GM12878 (cell line): ENCODE measurements around the gene PPP1CA. TPM values are rescaled to one million over a fixed set of nuclear protein-coding genes. Genes with fewer than 3 reads are reported as not detected.

Experiments used
- ATAC-seq: fragments of 200-7000 bp; cut with Tn5 transposase; 3 replicates; pipeline ENCODE4 v1.9.1; 2020; ENCODE audit warnings: mild to moderate bottlenecking, moderate library complexity
- BruUV-seq: library from RNA; stranded (reverse); fragments of 400-500 nt; replicated peaks from 2 replicates; lab custom pipeline; 2021; lab: Mats Ljungman, UMichigan
- CTCF ChIA-PET: fragments of 300-600 bp; sonication (Branson Sonifier 250); formaldehyde crosslinking; extraction: SDS; loops from one replicate; lab custom pipeline; 2021; ENCODE audit warnings: inconsistent platforms; lab: Yijun Ruan, JAX
- POLR2A ChIA-PET: fragments of 350-600 bp; formaldehyde crosslinking; extraction: SDS; loops from one replicate; lab custom pipeline; 2021; ENCODE audit warnings: inconsistent platforms; lab: Charles Lee
- RAD21 ChIA-PET: fragments of 300-600 bp; sonication (Branson Sonifier 250); formaldehyde crosslinking; loops from one replicate; lab custom pipeline; 2023; ENCODE audit warnings: antibody characterized with exemption; ENCODE audit not compliant: unreplicated experiment; lab: Charles Lee
- SMC1A ChIA-PET: fragments of 300-600 bp; sonication (Branson Sonifier 250); formaldehyde crosslinking; loops from one replicate; lab custom pipeline; 2023; ENCODE audit not compliant: unreplicated experiment, uncharacterized antibody; lab: Charles Lee
- DNase-seq: peaks from one replicate; pipeline ENCODE4 v3.0.0-alpha.2; 2011; ENCODE audit warnings: low read depth, low spot score
- FAIRE-seq: peaks from 3 replicates; lab custom pipeline; 2011; peaks lifted over from hg19 to GRCh38; lab: Jason Lieb, UNC
- H2AFZ ChIP-seq: 2 replicates; pipeline ENCODE4 v1.6.0; 2011; ENCODE audit warnings: low read depth, low read length, control low read depth; ENCODE audit not compliant: control insufficient read depth
- H3K27ac ChIP-seq: 2 replicates; pipeline ENCODE4 v1.5.1; 2011; ENCODE audit warnings: control low read depth; ENCODE audit not compliant: control insufficient read depth, insufficient read depth
- H3K27me3 ChIP-seq, 2 experiments: replicated peaks in 1 of 2; 2 replicates each; pipeline versions ENCODE4 v1.6.0 to v1.6.1; 2011; ENCODE audit warnings: low read length in 1 of 2; ENCODE audit not compliant: control insufficient read depth in 2 of 2, insufficient read depth in 2 of 2
- H3K36me3 ChIP-seq, 2 experiments: 2 replicates each; pipeline ENCODE4 v1.5.1; 2011; ENCODE audit warnings: low read length in 1 of 2; ENCODE audit not compliant: control insufficient read depth in 2 of 2, insufficient read depth in 2 of 2
- H3K4me1 ChIP-seq: 2 replicates; pipeline ENCODE4 v1.6.1; 2011; ENCODE audit warnings: mild to moderate bottlenecking, low read length, moderate library complexity, mixed read lengths; ENCODE audit not compliant: control insufficient read depth, insufficient read depth
- H3K4me2 ChIP-seq: 2 replicates; pipeline ENCODE4 v1.6.0; 2011; ENCODE audit warnings: control low read depth; ENCODE audit not compliant: control insufficient read depth, insufficient read depth
- H3K4me3 ChIP-seq: fragments of 200-600 bp; sonication (generic); 2 replicates; pipeline ENCODE4 v1.5.1; 2016
- H3K79me2 ChIP-seq: 2 replicates; pipeline ENCODE4 v1.6.0; 2011; ENCODE audit warnings: low read length; ENCODE audit not compliant: control insufficient read depth, insufficient read depth
- H3K9ac ChIP-seq: 2 replicates; pipeline ENCODE4 v1.8.0; 2011; ENCODE audit warnings: low read length, control low read depth, mixed read lengths; ENCODE audit not compliant: control insufficient read depth, insufficient read depth
- H3K9me3 ChIP-seq: replicated peaks from 3 replicates; pipeline ENCODE4 v1.5.1; 2011; ENCODE audit warnings: mild to moderate bottlenecking, low read length; ENCODE audit not compliant: control insufficient read depth, insufficient read depth
- H4K20me1 ChIP-seq: 2 replicates; pipeline ENCODE4 v1.6.0; 2011; ENCODE audit not compliant: control insufficient read depth, insufficient read depth
- CBX5 ChIP-seq: sonication (generic); IDR thresholded peaks from 2 replicates; pipeline ENCODE4 v1.6.1; 2016; ENCODE audit warnings: low read depth, moderate library complexity, mild to moderate bottlenecking, inconsistent platforms
- CHD2 ChIP-seq: IDR thresholded peaks from 2 replicates; pipeline ENCODE4 v1.6.1; 2011; ENCODE audit warnings: low read depth, low read length, improper control_type of control experiment, borderline replicate concordance
- HDAC6 ChIP-seq: fragments of 200-600 bp; sonication (generic); IDR thresholded peaks from one replicate; pipeline ENCODE4 v1.8.0; 2017; ENCODE audit warnings: antibody characterized with exemption; ENCODE audit not compliant: unreplicated experiment
- JUND ChIP-seq: IDR thresholded peaks from 2 replicates; pipeline ENCODE4 v1.6.1; 2012; ENCODE audit warnings: low read depth, mild to moderate bottlenecking, low read length, improper control_type of control experiment, moderate library complexity
- MYC ChIP-seq: IDR thresholded peaks from 2 replicates; pipeline ENCODE4 v1.6.1; 2011; ENCODE audit warnings: mild to moderate bottlenecking, low read length, moderate library complexity, inconsistent platforms; ENCODE audit not compliant: insufficient read depth, insufficient replicate concordance, insufficient read length, severe bottlenecking
- NRF1 ChIP-seq: conservative IDR thresholded peaks from 2 replicates; pipeline ENCODE4 v1.6.1; 2011; ENCODE audit warnings: mild to moderate bottlenecking, low read depth, low read length, improper control_type of control experiment
- PAX8 ChIP-seq: fragments of 450-650 bp; IDR thresholded peaks from 2 replicates; pipeline ENCODE4 v1.6.1; 2017; ENCODE audit warnings: mild to moderate bottlenecking, moderate library complexity
- PML ChIP-seq: IDR thresholded peaks from 2 replicates; pipeline ENCODE4 v1.6.1; 2012; ENCODE audit warnings: low read length, inconsistent platforms
- POU2F2 ChIP-seq: IDR thresholded peaks from 3 replicates; pipeline ENCODE4 v1.6.1; 2011; ENCODE audit warnings: low read depth, mild to moderate bottlenecking, low read length, borderline replicate concordance
- STAT3 ChIP-seq: IDR thresholded peaks from 2 replicates; pipeline ENCODE4 v1.6.1; 2011; ENCODE audit warnings: low read depth, low read length, improper control_type of control experiment
- TARDBP ChIP-seq: IDR thresholded peaks from 2 replicates; pipeline ENCODE4 v1.6.1; 2016; ENCODE audit warnings: borderline replicate concordance
- ZBED1 ChIP-seq: IDR thresholded peaks from 2 replicates; pipeline ENCODE4 v1.6.1; 2016; ENCODE audit warnings: borderline replicate concordance
- ZNF217 ChIP-seq: fragments of 450-650 bp; IDR thresholded peaks from 2 replicates; pipeline ENCODE4 v1.6.1; 2017; ENCODE audit warnings: antibody characterized with exemption, mild to moderate bottlenecking
- ZZZ3 ChIP-seq: IDR thresholded peaks from 2 replicates; pipeline ENCODE4 v1.6.1; 2011; ENCODE audit warnings: low read depth; ENCODE audit not compliant: control insufficient read depth, insufficient read length
- WGBS: methylation state at CpG from one replicate; pipeline ENCODE4 v1.1.6; 2016; ENCODE audit warnings: low lambda C conversion rate; ENCODE audit not compliant: insufficient replicate concordance, insufficient coverage; ENCODE audit errors: missing lambda C conversion rate; 5-methylcytosine and 5-hydroxymethylcytosine counted together
- in situ Hi-C: fragments of 300-500 bp; cut with MboI; formaldehyde crosslinking; loops from 9 replicates; pipeline ENCODE4 v1.14.3; 2018; ENCODE audit warnings: mixed read lengths
- intact Hi-C: fragments of 100-400 bp; cut with micrococcal nuclease; formaldehyde crosslinking; loops from one replicate; pipeline ENCODE4 v1.14.2; 2022; ENCODE audit not compliant: unreplicated experiment
- polyA plus RNA-seq, 11 experiments: library from polyadenylated mRNA; depleted of rRNA in 4 of 11; unstranded in 6 of 11; stranded (reverse) in 5 of 11; fragments of >200 nt; fragmentation: Nextera tagmentation in 4 of 11; fragmentation: Illumina TruSeq in 1 of 11; extraction: Ambion mirVana in 4 of 11; extraction: Trizol in 1 of 11; gene quantifications; 1 replicate in 1 of 11; 2 replicates in 10 of 11; pipeline versions ENCODE4 v1.2.1 to v1.2.3, GENCODE V29; 2011 to 2016; ENCODE audit warnings: inconsistent platforms in 2 of 11, missing spikeins in 2 of 11, low read depth in 1 of 11
- total RNA-seq, 4 experiments: library from RNA; depleted of rRNA in 3 of 4; stranded (reverse); fragments of >200 nt in 3 of 4; fragmentation: Illumina TruSeq in 1 of 4; extraction: Trizol in 1 of 4; gene quantifications; 2 replicates each; pipeline versions ENCODE4 v1.2.1 to v1.2.3, GENCODE V29; 2013 to 2021
- TF ChIP-seq, protein P1 (sequence below): fragments of 150-350 bp; IDR thresholded peaks from 2 replicates; pipeline ENCODE4 v1.6.1; 2014; ENCODE audit warnings: mild to moderate bottlenecking, low read depth, low read length
- TF ChIP-seq, protein P2 (sequence below): IDR thresholded peaks from 2 replicates; pipeline ENCODE4 v1.6.1; 2012; ENCODE audit warnings: mild to moderate bottlenecking, low read depth, low read length

PPP1CA gene
- total and polyA plus RNA-seq, 10 of the 15 experiments (the other 5 are each of a cell fraction or from before 2014, with no cell fraction given), result 26.4 to 458 (median 240) TPM

DNA sequence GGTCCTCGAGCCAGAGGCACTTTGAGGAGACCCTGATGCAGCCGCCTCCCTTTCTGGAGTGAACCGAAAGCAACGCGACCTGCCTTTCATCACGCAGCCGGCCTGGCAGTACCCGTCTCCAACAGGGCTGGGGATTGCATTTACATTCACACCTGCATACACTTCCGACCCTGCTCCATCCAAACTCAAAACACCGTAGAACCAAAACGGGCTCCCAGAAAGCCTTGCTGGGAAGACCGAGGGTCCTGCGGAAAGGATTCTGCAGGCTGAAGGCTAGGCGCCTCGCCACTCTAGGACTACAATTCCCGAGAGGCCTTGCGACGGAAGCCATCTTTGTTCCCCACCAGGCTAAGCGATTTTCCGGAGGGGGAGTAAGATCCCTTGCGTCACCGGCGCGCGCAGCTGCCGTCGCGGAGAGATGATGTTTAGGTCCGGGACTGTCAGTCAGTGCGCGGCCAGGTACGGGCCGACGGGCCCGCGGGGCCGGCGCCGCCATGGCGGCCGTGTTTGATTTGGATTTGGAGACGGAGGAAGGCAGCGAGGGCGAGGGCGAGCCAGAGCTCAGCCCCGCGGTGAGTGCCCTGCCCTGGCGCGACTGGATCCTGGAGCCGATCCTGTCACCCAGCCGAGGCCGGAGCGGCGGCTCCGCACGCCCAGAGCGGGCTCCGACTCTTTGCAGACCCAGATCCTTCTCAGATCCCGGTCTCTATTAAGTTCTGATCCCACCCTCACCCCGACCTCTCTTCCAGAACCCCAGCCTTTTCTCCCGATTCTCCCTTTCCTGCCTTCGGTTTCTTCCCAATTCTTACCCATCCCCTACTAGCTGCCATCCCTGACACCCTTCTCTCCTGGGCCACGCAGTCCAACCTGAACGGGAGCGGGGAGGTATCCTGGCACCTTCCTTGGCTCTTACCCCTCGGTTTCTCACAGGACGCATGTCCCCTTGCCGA lies 26.7 kb upstream of the PPP1CA start, which contains the start of gene RPS6KB2:
TSS of gene RPS6KB2 (plus strand) at position 443 of the 950 bp plus-strand sequence. CDS start at position 495, 52 bp downstream.
- ChIA-PET SMC1A (interaction anchor here (1.0 to 2.3 kb wide), 4 partner anchors 10 to 29 kb away, joined by 3 to 10 read pairs (median 8); partner anchors contain the start of genes PPP1CA, PTPRCAP and TBC1D10C), CTCF (interaction anchor here (1.0 to 1.7 kb wide), 6 partner anchors 8 to 200 kb away, joined by 3 to 4 read pairs (median 3); partner anchors contain the start of genes PPP1CA and PTPRCAP), RAD21 (interaction anchor here (0.8 to 2.1 kb wide), 10 partner anchors 9 to 83 kb away, joined by 3 to 8 read pairs (median 4); partner anchors contain the start of genes CORO1B, PITPNM1, PTPRCAP and TBC1D10C), POLR2A (interaction anchor here (0.6 to 4.4 kb wide), 17 partner anchors 10 to 75 kb away, joined by 3 to 28 read pairs (median 4); partner anchors contain the start of genes AIP, PPP1CA, PTPRCAP and TBC1D10C)
- DNase-seq (peak; percentile 95), ATAC-seq (peak; percentile 85), FAIRE-seq (peak; percentile 100)
- Histone ChIP-seq H3K36me3 (peaks cover 0 to 2% of the 10 kb centered on the region in 2 experiments; a peak in 3 of 4 replicates), H3K4me1 (no peaks in the 10 kb centered on the region; the same call in 1 of the 2 replicates), H2AFZ (peak within 1 kb of the TSS; percentile 98), H3K9ac (peak within 1 kb of the TSS; percentile 93), H3K4me2 (peak within 1 kb of the TSS; percentile 81), H3K79me2 (peaks cover 18% of the 10 kb centered on the region), H3K4me3 (peak within 1 kb of the TSS; percentile 100), H3K27ac (peak within 1 kb of the TSS; percentile 69), H3K9me3 (no peaks in the 10 kb centered on the region), H4K20me1 (no peaks in the 10 kb centered on the region), H3K27me3 (no peaks in the 10 kb centered on the region)
- 1% methylated on average over 68 of the region's 68 CpGs for WGBS
- no TSS peak for BruUV-seq
- intact Hi-C loops (no loop called here), in situ Hi-C loops (no loop called here)
- TF ChIP-seq JUND, result no peak
- peak; percentile 90 for TF ChIP-seq CHD2
- TF ChIP-seq PML, result no peak
- no peak for TF ChIP-seq CBX5
- peak; percentile 92 for TF ChIP-seq TARDBP
- no peak for TF ChIP-seq ZBED1
- no peak for TF ChIP-seq ZZZ3
- no peak for TF ChIP-seq HDAC6
- no peak for TF ChIP-seq PAX8
- TF ChIP-seq NRF1, result no peak
- TF ChIP-seq, protein P1, sequence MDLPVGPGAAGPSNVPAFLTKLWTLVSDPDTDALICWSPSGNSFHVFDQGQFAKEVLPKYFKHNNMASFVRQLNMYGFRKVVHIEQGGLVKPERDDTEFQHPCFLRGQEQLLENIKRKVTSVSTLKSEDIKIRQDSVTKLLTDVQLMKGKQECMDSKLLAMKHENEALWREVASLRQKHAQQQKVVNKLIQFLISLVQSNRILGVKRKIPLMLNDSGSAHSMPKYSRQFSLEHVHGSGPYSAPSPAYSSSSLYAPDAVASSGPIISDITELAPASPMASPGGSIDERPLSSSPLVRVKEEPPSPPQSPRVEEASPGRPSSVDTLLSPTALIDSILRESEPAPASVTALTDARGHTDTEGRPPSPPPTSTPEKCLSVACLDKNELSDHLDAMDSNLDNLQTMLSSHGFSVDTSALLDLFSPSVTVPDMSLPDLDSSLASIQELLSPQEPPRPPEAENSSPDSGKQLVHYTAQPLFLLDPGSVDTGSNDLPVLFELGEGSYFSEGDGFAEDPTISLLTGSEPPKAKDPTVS, result no peak
- no peak for TF ChIP-seq STAT3
- no peak for TF ChIP-seq ZNF217
- TF ChIP-seq POU2F2, result peak; percentile 47; the same call in 2 of the 3 replicates
- no peak for TF ChIP-seq MYC
- TF ChIP-seq, protein P2, sequence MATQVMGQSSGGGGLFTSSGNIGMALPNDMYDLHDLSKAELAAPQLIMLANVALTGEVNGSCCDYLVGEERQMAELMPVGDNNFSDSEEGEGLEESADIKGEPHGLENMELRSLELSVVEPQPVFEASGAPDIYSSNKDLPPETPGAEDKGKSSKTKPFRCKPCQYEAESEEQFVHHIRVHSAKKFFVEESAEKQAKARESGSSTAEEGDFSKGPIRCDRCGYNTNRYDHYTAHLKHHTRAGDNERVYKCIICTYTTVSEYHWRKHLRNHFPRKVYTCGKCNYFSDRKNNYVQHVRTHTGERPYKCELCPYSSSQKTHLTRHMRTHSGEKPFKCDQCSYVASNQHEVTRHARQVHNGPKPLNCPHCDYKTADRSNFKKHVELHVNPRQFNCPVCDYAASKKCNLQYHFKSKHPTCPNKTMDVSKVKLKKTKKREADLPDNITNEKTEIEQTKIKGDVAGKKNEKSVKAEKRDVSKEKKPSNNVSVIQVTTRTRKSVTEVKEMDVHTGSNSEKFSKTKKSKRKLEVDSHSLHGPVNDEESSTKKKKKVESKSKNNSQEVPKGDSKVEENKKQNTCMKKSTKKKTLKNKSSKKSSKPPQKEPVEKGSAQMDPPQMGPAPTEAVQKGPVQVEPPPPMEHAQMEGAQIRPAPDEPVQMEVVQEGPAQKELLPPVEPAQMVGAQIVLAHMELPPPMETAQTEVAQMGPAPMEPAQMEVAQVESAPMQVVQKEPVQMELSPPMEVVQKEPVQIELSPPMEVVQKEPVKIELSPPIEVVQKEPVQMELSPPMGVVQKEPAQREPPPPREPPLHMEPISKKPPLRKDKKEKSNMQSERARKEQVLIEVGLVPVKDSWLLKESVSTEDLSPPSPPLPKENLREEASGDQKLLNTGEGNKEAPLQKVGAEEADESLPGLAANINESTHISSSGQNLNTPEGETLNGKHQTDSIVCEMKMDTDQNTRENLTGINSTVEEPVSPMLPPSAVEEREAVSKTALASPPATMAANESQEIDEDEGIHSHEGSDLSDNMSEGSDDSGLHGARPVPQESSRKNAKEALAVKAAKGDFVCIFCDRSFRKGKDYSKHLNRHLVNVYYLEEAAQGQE, result no peak
